WTC11 (cell line): Measurements from ENCODE around the gene MRPL55.

Experiments used
- ATF2 ChIP-seq: sonication (generic); formaldehyde crosslinking; IDR thresholded peaks from 2 replicates; pipeline ENCODE4 v1.8.1; 2022; ENCODE audit warnings: low read depth, missing genetic modification reagents, borderline replicate concordance
- ATF6 ChIP-seq: sonication (generic); formaldehyde crosslinking; IDR thresholded peaks from 2 replicates; pipeline ENCODE4 v1.8.1; 2023; ENCODE audit warnings: mild to moderate bottlenecking, missing genetic modification reagents
- CTCF ChIP-seq: fragments of 200-600 bp; IDR thresholded peaks from 2 replicates; pipeline ENCODE4 v1.8.0; 2022; ENCODE audit warnings: antibody characterized with exemption
- SP1 ChIP-seq: sonication (generic); formaldehyde crosslinking; conservative IDR thresholded peaks from 2 replicates; pipeline ENCODE4 v1.8.1; 2022; ENCODE audit warnings: missing genetic modification reagents
- STAT6 ChIP-seq: sonication (generic); formaldehyde crosslinking; conservative IDR thresholded peaks from 2 replicates; pipeline ENCODE4 v1.8.1; 2023; ENCODE audit warnings: mild to moderate bottlenecking, low read depth, missing genetic modification reagents, moderate library complexity
- USF1 ChIP-seq: sonication (generic); formaldehyde crosslinking; IDR thresholded peaks from 2 replicates; pipeline ENCODE4 v1.8.0; 2022; ENCODE audit warnings: mild to moderate bottlenecking, missing genetic modification reagents
- ZBTB43 ChIP-seq: sonication (generic); formaldehyde crosslinking; IDR thresholded peaks from 2 replicates; pipeline ENCODE4 v1.8.1; 2023; ENCODE audit warnings: mild to moderate bottlenecking, missing genetic modification reagents
- ZMAT4 ChIP-seq: fragments of 250-450 bp; sonication (Bioruptor Pico); IDR thresholded peaks from 2 replicates; pipeline ENCODE4 v1.9.0; 2021; ENCODE audit warnings: mild to moderate bottlenecking
- ZNF423 ChIP-seq: fragments of 250-450 bp; sonication (Bioruptor Pico); IDR thresholded peaks from 2 replicates; pipeline ENCODE4 v2.1.2; 2022; ENCODE audit warnings: mild to moderate bottlenecking, moderate library complexity
- ZNF425 ChIP-seq: fragments of 250-450 bp; sonication (Bioruptor Pico); conservative IDR thresholded peaks from 2 replicates; pipeline ENCODE4 v1.9.0; 2021; ENCODE audit warnings: mild to moderate bottlenecking
- ZSCAN18 ChIP-seq: fragments of 250-450 bp; sonication (Bioruptor Pico); IDR thresholded peaks from 2 replicates; pipeline ENCODE4 v2.1.2; 2022; ENCODE audit warnings: mild to moderate bottlenecking, moderate library complexity

- no peak for TF ChIP-seq ATF6 (CRISPR knock-in tag)
- TF ChIP-seq ZMAT4: no peak
- no peak for TF ChIP-seq ZBTB43 (CRISPR knock-in tag)
- no peak for TF ChIP-seq ZSCAN18
- TF ChIP-seq ATF2 (CRISPR knock-in tag): no peak
- TF ChIP-seq CTCF: no peak
- no peak for TF ChIP-seq ZNF423
- TF ChIP-seq USF1 (CRISPR knock-in tag): no peak
- no peak for TF ChIP-seq STAT6 (CRISPR knock-in tag)
- TF ChIP-seq ZNF425: no peak
- TF ChIP-seq SP1 (CRISPR knock-in tag): no peak
Observed at GRCh38 chr1:228136901-228137300, 27.8 kb upstream of the MRPL55 start.
